ENCODE data around the gene BPIFB3. TPM values are rescaled to one million over a fixed set of nuclear protein-coding genes. Genes with fewer than 3 reads are reported as not detected.

BPIFB3 gene
- total and polyA plus RNA-seq, 2 of the 13 experiments (the other 11 are each of a cell fraction or from before 2014, with no cell fraction given) = 0.09 TPM; not detected in 1

GRCh38 chr20:33009214-33010132 lies 44.2 kb upstream of the BPIFB3 start (continued):
- TF ChIP-seq PRDM4 (CRISPR knock-in tag; IDR thresholded peaks at IDR 0.05; ENCODE audit: borderline replicate concordance) (peak; percentile 11; the same call in 1 of the 2 replicates), ZNF101 (CRISPR knock-in tag; IDR thresholded peaks at IDR 0.05; ENCODE audit: borderline replicate concordance, low read depth) (peak; percentile 95; the same call in 1 of the 2 replicates), PHF5A (CRISPR knock-in tag; IDR thresholded peaks at IDR 0.05; ENCODE audit: low read depth, unreplicated experiment) (peak; percentile 91), ZFP36L1 (CRISPR knock-in tag; IDR thresholded peaks at IDR 0.05) (peak; percentile 69; the same call in 1 of the 2 replicates), ZNF354B (CRISPR knock-in tag; IDR thresholded peaks at IDR 0.05) (peak; percentile 57; the same call in 1 of the 2 replicates), KAT8 (CRISPR knock-in tag; IDR thresholded peaks at IDR 0.05) (peak; percentile 92), AGO2 (optimal IDR thresholded peaks at IDR 0.05; ENCODE audit: low read depth, low read length) (peak; percentile 93), ARID3A (IDR thresholded peaks at IDR 0.05; ENCODE audit: low read depth, low read length) (no peak; the same call in 1 of the 2 replicates), KLF15 (CRISPR knock-in tag; IDR thresholded peaks at IDR 0.05; ENCODE audit: borderline replicate concordance) (no peak; the same call in 1 of the 2 replicates), ZNF350 (CRISPR knock-in tag; IDR thresholded peaks at IDR 0.05; ENCODE audit: borderline replicate concordance, low read depth) (peak; percentile 100), IKZF5 (CRISPR knock-in tag; IDR thresholded peaks at IDR 0.05) (peak; percentile 99), PLSCR1 (CRISPR knock-in tag; IDR thresholded peaks at IDR 0.05; ENCODE audit: borderline replicate concordance) (no peak; the same call in 1 of the 2 replicates), GRHL1 (CRISPR knock-in tag; conservative IDR thresholded peaks at IDR 0.05) (no peak), ZNF10 (CRISPR knock-in tag; IDR thresholded peaks at IDR 0.05; ENCODE audit: borderline replicate concordance, low read depth) (no peak), ZSCAN9 (CRISPR knock-in tag; IDR thresholded peaks at IDR 0.05; ENCODE audit: borderline replicate concordance) (peak; percentile 99), IRF9 (CRISPR knock-in tag; IDR thresholded peaks at IDR 0.05; ENCODE audit: borderline replicate concordance) (peak; percentile 98), ZNF563 (CRISPR knock-in tag; IDR thresholded peaks at IDR 0.05) (peak; percentile 67; the same call in 1 of the 2 replicates), ZC3H13 (CRISPR knock-in tag; IDR thresholded peaks at IDR 0.05) (peak; percentile 88)
